ENCODE data around the gene SFMBT2.

- TF ChIP-seq CTCF (IDR thresholded peaks at IDR 0.05), result no peak
- TF ChIP-seq POLR2A (IDR thresholded peaks at IDR 0.05), result no peak
These were observed 12.7 kb upstream of the SFMBT2 start for GRCh38 chr10:7423521-7423920.
